ENCODE measurements around the gene GPRIN2.

GRCh38 chr10:46536171-46536570, 20.3 kb downstream of the GPRIN2 start:
- TF ChIP-seq CTCF (conservative IDR thresholded peaks at IDR 0.05 in 1 of 2, IDR thresholded peaks at IDR 0.05 in 1 of 2; ENCODE audit: extremely low read depth in 1 of 2, insufficient read depth in 1 of 2, low read depth in 1 of 2, low read length in 2 of 2) (no peak), EZH2 (IDR thresholded peaks at IDR 0.05; ENCODE audit: borderline replicate concordance, low read length) (no peak)

All from mammary epithelial cell (primary cell).